ENCODE results near the gene PCYOX1L. TPM values are rescaled to one million over a fixed set of nuclear protein-coding genes. Genes with fewer than 3 reads are reported as not detected.

Gene PCYOX1L
- total RNA-seq, 1 donor from 2014 or later: 9.2 TPM

- Mint-ChIP-seq H3K27ac (no peak overlapping the region), H3K4me1 (no peaks in the 10 kb centered on the region), H3K9me3 (no peaks in the 10 kb centered on the region), H3K27me3 (peaks cover 13% of the 10 kb centered on the region), H3K4me3 (no peak overlapping the region), H3K36me3 (ENCODE audit: low read depth) (no peaks in the 10 kb centered on the region)
- ChIA-PET CTCF (no interaction called here), POLR2A (no interaction called here)
- intact Hi-C loops (cut with micrococcal nuclease): no loop called here
- ATAC-seq (ENCODE audit: low read depth) (no peak), DNase-seq (no peak)
- TF ChIP-seq CTCF (IDR thresholded peaks at IDR 0.05): no peak
These were observed 48.5 kb downstream of the PCYOX1L start for GRCh38 chr5:149406203-149406978.

DNA sequence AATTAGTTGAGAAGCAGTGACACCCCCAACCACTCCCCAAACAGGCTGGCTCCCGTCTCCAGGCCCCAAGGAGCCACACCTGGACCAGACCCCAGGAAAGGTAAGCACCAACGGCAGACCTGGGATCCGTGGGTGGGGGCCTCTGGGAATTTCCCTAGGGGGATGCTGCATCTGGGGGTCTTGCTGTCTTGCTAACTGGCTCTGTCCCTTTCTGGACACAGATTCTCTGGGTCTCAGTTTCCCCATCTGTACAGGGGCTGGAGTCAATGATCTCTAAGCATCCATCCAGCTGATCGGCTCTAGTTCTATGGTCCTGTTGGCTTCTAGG, 49.1 kb downstream of the PCYOX1L start:
- POLR2A ChIA-PET: no interaction called here
- H3K36me3 Mint-ChIP-seq (ENCODE audit: low read depth): no peaks in the 10 kb centered on the region

GRCh38 chr5:149407323-149408251, 49.7 kb downstream of the PCYOX1L start:
- H3K4me1 Mint-ChIP-seq: no peaks in the 10 kb centered on the region
- H3K27me3 Mint-ChIP-seq: peaks cover 7% of the 10 kb centered on the region
- H3K36me3 Mint-ChIP-seq (ENCODE audit: low read depth): no peaks in the 10 kb centered on the region
- H3K4me3 Mint-ChIP-seq: no peak overlapping the region
- POLR2A ChIA-PET: no interaction called here
- ATAC-seq (ENCODE audit: low read depth) (no peak), DNase-seq (no peak)
- H3K9me3 Mint-ChIP-seq: no peaks in the 10 kb centered on the region
- no peak for TF ChIP-seq CTCF (IDR thresholded peaks at IDR 0.05)
- no peak overlapping the region for H3K27ac Mint-ChIP-seq
- intact Hi-C loops (cut with micrococcal nuclease): no loop called here
- CTCF ChIA-PET: interaction anchor here (1.0 kb wide), 1 partner anchor 95 kb away, joined by 3 read pairs; no protein-coding TSS in a partner anchor

More for the DNA sequence above, 49.1 kb downstream of the PCYOX1L start:
- CTCF ChIA-PET: no interaction called here
- TF ChIP-seq CTCF (IDR thresholded peaks at IDR 0.05): no peak
- Mint-ChIP-seq H3K27ac (no peak overlapping the region), H3K27me3 (peaks cover 10% of the 10 kb centered on the region), H3K9me3 (no peaks in the 10 kb centered on the region), H3K4me3 (no peak overlapping the region), H3K4me1 (no peaks in the 10 kb centered on the region)
- intact Hi-C loops (cut with micrococcal nuclease): no loop called here
- DNase-seq: no peak
- ATAC-seq (ENCODE audit: low read depth): no peak

DNA sequence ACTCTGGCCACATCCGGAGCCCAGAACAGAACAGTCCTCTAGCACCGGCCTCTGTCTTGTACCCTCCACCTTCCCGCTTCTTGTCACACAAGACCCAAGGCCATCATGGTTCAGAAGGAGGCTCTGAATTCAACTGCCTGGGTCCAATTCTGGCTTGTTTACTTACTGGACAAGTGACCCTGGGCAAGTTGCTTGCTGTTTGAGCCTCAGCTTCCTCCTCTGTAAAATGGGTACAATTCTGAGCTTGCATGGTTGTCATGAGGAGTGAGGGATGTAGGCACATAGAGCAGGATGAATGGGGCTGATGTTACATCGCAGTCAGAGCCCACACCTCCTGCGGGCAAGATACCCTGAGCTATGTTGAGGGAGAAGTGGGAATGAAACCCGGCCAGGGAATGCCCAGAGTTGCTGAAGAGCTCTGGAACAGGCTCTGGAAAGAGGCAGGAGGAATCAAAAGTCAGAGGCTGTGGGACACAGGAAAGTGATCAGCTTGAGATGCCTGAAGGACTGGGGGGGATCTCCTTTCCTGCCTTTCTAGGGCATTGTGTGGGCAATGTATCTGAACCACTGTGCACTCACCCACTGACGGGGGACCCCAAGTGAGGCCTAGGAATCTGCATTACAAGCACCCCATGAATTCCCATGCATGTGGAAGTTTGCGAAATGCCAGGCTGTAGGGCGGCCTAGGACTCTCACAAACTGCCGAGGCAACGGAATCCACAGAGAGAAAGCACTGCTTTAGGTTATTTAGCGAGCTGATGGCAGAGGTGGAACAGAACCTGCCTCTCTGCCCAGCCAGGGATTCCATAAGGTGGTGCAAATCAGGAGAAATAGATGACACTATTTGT, 50.6 kb downstream of the PCYOX1L start:
- intact Hi-C loops (cut with micrococcal nuclease): no loop called here

More for the DNA sequence above, 50.6 kb downstream of the PCYOX1L start:
- TF ChIP-seq CTCF (IDR thresholded peaks at IDR 0.05): no peak
- ATAC-seq (ENCODE audit: low read depth): no peak
- H3K27me3 Mint-ChIP-seq: peaks cover 7% of the 10 kb centered on the region
- no peak overlapping the region for H3K4me3 Mint-ChIP-seq
- no peaks in the 10 kb centered on the region for H3K4me1 Mint-ChIP-seq
- no peaks in the 10 kb centered on the region for H3K9me3 Mint-ChIP-seq
- H3K27ac Mint-ChIP-seq: no peak overlapping the region
- ChIA-PET POLR2A (no interaction called here), CTCF (interaction anchor here (1.0 kb wide), 1 partner anchor 94 kb away, joined by 3 read pairs; no protein-coding TSS in a partner anchor)
- H3K36me3 Mint-ChIP-seq (ENCODE audit: low read depth): no peaks in the 10 kb centered on the region
- no peak for DNase-seq
